ENCODE data around the gene GOLGA6L26.
"Not testable (repeated sequence)": the region's sequence is repeated elsewhere in the genome, so short reads cannot be mapped to it uniquely, and the experiment has no call there.

GOLGA6L26 gene

DNA sequence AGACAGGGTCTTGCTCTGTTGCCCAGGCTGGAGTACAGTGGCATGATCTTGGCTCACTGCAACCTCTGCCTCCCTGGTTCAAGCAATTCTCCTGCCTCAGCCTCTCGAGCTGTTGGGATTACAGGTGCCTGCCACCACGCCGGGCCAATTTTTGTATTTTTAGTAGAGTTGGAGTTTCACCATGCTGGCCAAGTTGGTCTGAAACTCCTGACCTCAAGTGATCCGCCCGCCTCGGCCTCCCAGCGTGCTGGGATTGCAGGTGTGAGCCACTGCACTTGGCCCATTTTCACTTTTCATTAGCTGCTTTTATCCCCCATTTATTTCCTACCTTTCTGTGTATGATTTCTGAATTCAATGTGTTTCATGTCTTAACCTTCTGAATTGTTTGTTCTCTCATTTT lies 28.1 kb downstream of the GOLGA6L26 start:
- H3K27ac ChIP-seq; DNase-seq (ENCODE audit: low read depth, low spot score); H3K9me3 ChIP-seq (ENCODE audit: low read depth, low read length); H3K4me3 ChIP-seq; H3K9ac ChIP-seq (ENCODE audit: insufficient read length): not testable (repeated sequence)
- peaks cover 22% of the 10 kb centered on the region for H3K36me3 ChIP-seq (ENCODE audit: insufficient read depth, low read length)

DNA sequence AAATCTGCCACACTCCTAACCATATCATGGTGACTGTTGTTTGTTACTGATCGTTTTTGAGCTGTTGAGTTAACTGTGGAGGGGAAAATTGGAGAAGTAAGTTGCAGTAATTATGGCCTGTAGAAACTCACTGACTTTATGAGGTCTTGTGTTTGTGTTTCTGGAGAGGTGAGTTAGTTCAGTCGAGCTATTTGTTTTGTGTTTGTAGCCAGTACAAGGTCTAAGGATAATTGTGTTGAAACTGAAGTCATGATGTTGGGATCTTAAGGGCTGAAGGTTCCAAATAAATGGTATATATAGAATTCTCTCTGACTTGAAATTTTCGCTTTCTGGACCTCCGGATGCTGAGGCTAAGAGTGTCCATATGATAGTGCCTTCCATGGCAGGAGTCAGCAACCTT lies 29.2 kb downstream of the GOLGA6L26 start:
- Histone ChIP-seq H3K4me3 (peak overlapping the region; percentile 74), H3K36me3 (ENCODE audit: insufficient read depth, low read length) (peaks cover 17% of the 10 kb centered on the region), H3K9ac (ENCODE audit: insufficient read length) (peak overlapping the region; percentile 45)
- not testable (repeated sequence) for H3K9me3 ChIP-seq (ENCODE audit: low read depth, low read length); DNase-seq (ENCODE audit: low read depth, low spot score); H3K27ac ChIP-seq

DNA sequence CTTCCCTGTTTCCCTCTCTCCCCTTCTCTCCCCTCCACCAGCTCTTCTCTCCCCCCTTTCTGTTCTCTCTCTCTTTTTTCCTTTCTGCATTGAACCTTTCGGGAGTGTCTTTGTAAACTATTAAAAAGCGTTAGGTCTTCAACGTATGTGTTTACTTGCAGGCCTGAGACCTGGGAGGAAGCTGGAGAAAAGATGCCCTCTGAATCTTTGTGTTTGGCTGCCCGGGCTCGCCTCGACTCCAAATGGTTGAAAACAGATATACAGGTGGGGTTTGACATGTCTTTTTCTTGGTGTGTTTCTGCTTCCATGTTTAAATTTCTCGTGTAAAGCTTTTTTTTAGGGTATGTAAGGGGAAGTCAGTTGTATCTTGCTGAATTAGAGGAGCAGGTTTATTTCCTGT lies 29.7 kb downstream of the GOLGA6L26 start:
- H3K9ac ChIP-seq (ENCODE audit: insufficient read length) = peak overlapping the region; percentile 45
- H3K9me3 ChIP-seq (ENCODE audit: low read depth, low read length); H3K27ac ChIP-seq; DNase-seq (ENCODE audit: low read depth, low spot score): not testable (repeated sequence)
- peaks cover 13% of the 10 kb centered on the region; the same call in 1 of the 2 replicates for H3K36me3 ChIP-seq (ENCODE audit: insufficient read depth, low read length)
- peak overlapping the region; percentile 74 for H3K4me3 ChIP-seq

DNA sequence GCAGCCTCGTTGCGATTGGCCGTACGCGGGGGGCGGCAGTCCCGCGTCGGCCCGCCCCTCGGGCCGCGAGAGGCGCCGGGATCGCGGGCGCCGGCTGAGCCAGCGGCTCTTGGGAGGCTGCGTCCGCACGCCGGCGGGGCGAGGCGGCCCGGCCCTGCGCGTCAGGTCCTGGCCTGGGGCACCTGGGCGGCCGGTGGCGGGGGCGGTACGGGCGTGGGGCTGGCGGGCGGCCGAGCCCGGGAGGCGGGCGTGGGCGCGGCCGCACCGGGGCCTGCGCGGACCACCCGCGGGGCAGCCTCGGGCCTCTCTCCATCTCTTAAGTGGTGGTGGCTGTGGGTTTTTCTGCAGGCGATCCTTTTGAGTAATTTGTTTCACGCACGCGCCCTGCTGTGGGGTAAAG lies 30.3 kb downstream of the GOLGA6L26 start:
- H3K36me3 ChIP-seq (ENCODE audit: insufficient read depth, low read length); H3K9me3 ChIP-seq (ENCODE audit: low read depth, low read length); H3K27ac ChIP-seq; DNase-seq (ENCODE audit: low read depth, low spot score); H3K9ac ChIP-seq (ENCODE audit: insufficient read length): not testable (repeated sequence)
- H3K4me3 ChIP-seq = peak overlapping the region; percentile 74

DNA sequence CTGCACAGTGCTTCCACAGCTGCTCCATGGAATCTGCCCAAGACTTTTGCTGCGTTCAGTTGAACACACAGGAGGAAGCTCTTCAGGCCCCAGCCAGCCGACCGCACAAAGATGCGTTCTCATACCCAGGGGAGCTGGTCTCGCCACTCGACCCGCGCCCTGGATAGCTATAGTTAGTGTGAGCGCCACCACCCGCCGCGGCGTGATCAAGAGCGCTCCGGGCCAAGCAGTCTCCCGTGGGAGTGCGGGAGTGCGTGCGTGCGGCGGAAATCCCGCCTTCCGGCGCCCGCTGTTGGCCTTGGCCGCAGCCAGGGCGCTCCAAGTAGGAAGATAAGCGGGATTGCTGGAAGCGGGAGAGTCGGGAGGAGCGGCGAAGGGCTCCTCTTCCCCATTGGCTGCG lies 30.8 kb downstream of the GOLGA6L26 start:
- not testable (repeated sequence) for H3K36me3 ChIP-seq (ENCODE audit: insufficient read depth, low read length); H3K9ac ChIP-seq (ENCODE audit: insufficient read length); H3K9me3 ChIP-seq (ENCODE audit: low read depth, low read length); H3K27ac ChIP-seq; DNase-seq (ENCODE audit: low read depth, low spot score); H3K4me3 ChIP-seq

All from SK-N-MC (cell line).